NCI-H774 (cell line): ENCODE data around the gene GPC6.
"Not testable (repeated sequence)": the region's sequence is repeated elsewhere in the genome, so short reads cannot be mapped to it uniquely, and the experiment has no call there.

Source experiments
- DNase-seq: peaks from one replicate; lab custom pipeline; 2025; lab: John Stamatoyannopoulos, UW

GPC6 gene

DNA sequence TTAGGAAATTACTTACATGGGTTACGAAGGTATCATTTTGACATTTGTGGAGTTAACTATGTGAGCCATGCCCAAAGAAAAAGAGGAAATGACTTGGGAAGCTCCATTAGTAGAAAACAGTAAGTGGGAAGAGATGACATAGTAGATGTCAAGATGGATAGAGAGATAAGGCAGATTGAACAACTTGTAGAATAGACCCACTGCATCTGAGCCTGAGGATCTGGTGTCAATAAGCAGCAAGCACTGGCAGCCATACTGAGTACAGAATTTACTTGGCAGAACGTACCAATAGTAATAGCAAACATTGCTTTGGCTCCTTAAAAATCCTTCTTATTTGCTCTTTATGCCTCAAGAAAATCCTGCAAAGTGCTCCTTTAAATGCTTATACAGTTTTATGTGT lies 203.8 kb downstream of the GPC6 start:
- no peak for DNase-seq

DNA sequence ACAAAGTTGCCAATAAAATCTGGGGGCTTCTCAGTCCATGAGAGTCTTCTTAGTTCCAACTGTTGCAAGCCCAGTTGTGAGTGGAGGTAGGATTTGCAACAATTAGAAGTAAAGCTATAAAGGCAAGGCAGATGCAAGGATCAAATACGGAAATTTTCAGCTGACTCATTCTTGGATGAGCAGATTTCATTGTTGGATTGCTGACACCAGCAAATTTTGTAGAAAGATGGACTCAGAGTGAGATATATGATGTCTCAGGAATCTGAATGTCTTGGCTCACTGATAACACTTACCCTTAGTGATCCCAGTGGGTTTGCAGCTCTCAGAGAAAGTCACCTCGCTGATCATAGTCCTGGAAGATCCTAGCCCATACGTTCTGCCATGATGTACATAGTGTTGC lies 209.0 kb downstream of the GPC6 start:
- no peak for DNase-seq

DNA sequence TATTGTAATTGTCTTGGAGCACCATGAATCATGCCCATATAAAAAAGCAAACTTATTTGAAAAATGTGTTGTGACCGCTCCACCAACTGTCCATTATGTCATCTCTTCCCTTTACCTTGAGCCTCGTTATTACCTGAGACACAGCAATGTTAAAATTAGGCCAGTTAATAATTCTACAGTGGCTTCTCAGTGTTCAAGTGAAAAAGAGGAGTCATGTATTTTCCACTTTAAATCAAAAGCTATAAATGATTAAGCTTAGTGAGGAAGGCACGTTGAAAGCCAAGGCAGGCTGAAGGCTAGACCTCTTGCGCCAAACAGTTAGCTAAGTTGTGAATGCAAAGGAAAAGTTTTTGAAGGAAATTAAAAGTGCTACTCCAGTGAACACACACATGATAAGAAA lies 210.5 kb downstream of the GPC6 start:
- DNase-seq, result no peak

DNA sequence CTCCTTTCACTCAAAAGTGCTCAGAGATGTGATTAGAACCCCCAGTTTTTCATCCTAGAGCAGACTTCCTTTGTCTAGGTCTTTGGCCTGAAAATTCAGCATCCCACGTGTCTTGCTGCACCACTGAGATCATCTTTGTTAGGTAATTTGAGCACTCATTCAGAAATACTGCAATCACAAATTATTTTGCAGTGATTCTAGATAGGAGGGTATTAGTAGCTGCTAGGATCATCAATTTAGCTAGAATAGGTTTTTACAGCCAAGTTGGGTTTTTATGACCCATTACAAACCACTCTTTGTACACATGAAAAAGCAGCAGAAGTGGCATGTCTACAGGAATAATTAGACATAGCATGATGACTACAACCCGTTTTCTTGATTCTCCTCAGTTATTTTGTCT lies 219.6 kb downstream of the GPC6 start:
- DNase-seq, result no peak

DNA sequence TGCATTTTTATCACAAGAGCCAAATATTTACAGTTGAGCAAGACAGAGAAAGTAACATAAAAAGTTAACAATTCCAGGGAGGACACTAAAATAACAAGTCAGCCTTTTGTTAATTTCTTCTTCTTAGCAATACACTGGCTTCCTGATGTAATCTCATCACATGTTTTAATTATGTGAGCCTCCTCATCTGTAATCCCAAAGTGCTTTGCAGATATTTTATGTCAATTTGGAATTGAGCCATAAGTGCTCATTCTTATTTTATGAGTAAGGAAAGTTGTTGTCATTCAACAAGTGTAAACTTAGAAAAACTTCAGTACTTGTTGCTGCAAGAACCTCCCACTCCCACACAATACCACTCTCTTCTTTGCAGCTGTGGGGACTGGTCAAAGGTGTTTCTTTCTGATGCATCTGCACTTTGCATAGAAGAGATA lies 223.6 kb downstream of the GPC6 start:
- DNase-seq, result no peak

DNA sequence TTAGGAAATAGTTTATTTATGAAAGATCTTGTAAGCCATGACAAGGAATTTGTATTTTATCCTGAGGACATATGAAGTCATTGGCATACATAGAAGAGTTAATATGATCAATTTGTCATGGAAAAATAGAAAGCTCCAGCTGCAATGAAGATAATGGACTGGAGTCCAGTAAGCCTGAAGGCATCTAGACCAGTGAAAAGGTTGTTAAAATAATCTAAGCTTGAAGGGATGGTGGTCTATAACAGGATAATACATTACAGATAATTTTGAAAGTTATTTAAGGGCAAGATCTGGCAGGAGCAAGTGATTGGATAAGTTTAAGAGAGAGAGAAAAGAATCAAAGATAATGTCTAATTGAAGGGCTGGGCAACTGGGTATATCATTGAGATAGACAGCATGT lies 224.2 kb downstream of the GPC6 start:
- no peak for DNase-seq

DNA sequence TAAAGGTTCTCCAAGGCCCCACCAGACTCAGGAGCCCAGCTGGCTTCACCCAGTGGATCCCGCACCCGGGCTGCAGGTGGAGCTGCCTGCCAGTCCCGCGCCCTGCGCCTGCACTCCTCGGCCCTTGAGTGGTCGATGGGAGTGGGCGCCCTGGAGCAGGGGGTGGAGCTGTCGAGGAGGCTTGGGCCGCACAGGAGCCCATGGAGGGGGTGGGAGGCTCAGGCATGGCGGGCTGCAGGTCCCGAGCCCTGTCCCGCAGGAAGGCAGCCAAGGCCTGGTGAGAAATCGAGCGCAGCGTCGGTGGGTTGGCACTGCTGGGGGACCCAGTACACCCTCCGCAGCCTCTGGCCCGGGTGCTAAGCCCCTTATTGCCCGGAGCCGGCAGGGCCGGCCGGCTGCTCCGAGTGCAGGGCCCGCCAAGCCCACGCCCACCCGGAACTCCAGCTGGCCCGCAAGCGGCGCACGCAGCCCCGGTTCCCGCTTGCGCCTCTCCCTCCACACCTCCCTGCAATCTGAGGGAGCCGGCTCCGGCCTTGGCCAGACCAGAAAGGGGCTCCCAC lies 228.1 kb downstream of the GPC6 start:
- not testable (repeated sequence) for DNase-seq

DNA sequence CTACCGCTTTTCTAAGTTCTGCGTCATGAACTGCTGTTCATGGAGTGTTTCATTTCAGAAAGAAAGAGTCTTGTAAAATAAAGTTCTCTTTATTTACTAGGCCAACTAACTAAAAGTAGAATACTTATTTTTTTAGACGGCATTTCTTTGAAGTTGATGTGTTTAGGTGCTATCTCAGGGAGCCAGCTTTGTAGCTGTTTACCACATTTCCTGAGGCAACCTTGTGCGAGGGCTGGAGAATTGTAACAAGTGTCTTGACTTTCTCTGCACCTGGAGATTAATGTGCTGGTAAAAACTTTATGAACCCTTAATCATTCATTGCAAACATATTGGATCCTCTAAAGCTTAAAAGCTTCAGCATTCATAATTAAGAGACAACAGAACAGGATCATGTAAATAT lies 229.3 kb downstream of the GPC6 start:
- DNase-seq, result no peak

DNA sequence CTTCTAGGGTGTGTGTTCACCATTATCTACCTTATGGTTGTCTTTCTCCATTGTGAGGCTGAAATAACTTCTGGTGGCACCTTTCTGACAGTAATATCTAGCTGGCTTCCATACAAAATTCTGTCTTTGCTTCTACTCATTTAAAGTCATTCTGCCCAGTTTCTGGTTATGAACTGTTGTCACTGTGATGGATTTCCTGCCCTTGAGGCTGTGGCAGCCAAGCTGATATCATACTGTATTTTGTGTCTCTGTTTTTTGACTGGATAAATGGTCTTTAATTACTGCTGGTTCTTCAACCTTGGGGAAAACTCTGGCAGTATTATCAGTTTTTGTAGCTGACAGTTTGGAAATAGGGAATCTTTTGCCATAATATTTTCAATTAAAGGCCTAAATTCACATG lies 233.4 kb downstream of the GPC6 start:
- no peak for DNase-seq

DNA sequence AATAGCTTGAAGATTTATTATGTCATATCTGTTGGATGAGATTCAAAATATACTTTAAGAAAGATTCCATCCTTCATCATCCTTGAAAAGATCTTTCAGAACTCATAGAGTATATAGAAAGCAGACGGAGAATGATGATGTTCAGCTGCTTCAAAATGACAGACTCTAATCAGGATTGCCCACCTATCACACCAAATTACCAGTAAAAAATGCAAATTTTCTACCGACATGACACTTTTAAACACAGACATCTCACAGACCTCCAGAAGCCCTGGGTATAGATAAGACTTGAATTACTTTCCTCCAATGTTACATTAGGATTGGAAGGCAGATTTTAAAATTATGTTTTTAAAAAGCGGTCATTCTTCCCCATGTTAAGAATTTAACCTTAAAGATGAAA lies 235.5 kb downstream of the GPC6 start:
- DNase-seq, result no peak

DNA sequence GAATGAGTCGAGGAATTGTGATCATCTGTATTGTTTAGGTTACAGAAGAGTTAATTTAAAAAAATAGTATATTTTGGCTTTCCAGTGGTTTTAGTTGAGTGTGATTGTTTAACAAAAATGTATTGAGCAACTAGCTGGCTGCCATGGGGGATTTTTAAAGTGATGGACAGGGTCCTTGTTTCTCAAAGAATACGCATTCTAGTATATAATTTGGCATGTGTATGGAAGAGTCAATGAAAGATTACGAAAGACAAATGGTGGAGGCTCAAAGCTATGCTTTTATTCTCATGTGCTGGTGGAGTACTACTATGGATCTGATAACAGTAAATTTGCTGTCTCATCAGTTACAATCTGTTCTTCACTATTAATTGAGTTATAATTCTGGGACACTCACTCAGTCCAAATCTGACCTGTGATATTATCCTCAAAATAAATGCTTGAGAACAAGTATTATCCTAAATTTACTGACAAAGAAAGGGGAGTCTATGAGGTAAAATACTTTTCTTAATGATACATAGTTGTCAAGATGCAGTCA lies 240.0 kb downstream of the GPC6 start:
- no peak for DNase-seq

DNA sequence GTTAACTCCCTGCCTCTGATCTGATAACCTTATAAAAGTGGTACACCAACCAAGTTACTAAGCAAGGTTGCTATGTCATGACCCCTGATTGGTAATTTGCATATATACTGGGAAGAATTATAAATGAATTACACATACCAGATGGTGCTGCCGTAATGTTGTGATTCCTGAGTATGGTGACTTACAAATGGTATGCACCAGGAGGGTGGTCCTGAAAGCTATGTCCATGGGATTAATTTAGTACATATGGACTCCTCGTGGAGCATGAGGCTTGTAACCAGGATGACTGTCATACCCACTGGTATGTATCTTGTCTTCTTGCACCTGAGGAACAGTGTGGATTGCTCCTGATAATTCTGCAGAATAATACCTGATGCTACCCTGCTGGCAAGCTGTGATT lies 240.6 kb downstream of the GPC6 start:
- no peak for DNase-seq

DNA sequence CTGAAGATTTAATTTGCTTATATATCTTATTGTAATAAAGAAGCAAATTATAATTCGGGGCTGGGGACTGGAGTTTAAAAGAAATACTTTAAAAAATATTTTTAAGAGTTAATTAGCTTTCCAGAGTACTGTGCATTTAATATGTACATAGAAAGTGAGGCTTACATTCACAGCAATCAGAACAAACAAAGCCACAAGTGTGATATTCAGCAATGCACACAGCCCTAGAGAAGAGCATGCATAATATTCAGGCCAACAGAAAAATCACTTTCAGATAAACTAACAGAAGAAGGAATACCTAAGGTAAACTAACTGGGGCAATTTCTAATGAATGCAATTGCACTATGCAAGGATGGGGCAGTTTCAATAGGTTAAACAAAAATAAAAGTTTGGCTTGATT lies 241.8 kb downstream of the GPC6 start:
- DNase-seq, result no peak

DNA sequence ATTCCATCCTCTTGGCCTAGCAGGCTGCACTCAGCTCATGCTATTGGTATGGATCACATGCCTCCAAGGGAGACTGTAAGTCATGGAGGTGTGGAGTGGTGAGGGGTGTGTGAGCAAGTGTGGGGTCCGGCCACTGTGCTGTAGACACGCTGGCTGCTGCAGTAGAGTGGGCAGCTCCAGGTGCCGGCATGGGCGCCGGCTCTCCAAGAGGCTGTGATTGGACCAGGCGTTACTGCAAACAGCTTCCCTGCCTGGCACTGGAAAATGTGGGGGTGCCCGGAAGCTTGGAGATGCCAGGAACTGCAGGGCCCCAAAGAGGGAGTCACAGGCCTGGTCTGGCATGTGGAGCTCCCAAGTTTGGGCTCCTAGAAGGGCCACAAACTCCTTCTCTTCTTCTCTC lies 245.7 kb downstream of the GPC6 start:
- DNase-seq, result no peak

DNA sequence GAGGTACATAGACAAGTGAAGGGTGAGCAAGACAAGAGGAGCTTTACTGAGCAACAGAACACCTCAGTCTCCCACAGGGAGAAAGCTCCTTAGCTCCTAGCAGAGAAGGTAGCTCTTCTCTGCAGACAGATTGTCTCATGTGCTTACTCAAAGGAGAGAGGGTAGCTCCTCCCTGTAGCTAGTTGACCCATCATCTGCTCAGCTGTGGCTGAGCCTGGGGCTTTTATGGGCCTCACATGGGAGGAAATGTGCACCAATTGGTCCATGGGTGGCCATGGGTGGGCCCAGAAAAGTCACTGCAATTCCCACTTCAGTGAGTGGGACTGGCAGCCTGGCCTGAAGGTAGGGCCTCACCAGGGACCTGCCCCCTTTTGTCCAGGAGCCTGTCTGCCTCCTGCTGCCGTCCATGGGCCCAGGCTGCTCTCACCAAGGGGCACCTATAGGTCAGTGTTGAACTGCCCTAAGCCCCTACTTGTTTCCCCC lies 246.2 kb downstream of the GPC6 start:
- no peak for DNase-seq

DNA sequence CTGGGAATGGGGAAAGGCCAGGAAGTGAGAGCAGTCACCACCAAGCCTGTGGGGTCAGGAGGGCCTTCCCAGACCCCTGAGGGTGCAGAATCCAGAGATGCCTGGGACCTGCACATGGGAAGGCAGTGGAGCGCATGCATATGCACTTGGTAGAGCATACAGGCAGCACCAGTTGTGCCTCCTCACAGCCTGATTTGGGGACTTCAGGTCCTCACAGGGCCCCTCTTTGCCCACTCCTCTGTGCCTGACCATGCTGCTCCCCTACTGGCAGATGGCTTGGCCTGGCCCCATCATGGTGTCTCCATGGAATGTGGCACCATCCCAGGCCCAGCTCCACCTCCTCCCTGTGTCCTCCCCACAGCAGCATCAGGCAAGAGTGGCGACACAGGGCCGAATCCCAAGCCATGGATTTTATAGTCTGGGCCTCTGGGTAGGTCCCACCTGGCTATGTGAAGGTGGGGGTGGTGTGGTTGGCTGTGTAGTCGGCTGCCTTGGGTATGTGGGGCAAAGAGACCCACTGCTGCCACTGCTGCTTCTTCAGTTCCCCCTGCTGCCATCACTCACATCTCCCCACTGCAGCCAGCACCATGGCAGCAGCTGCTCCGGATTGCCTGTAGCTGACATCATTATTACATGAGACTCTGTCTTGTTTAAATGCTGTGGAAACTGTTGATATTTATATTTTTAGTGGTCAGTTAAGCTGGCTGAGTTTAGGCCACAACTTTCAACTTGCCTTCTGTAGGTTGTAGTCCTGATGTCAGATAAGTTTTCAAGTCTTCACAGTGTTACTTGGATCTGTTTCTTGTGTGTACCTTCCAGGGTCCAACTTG lies 247.0 kb downstream of the GPC6 start:
- DNase-seq, result no peak

DNA sequence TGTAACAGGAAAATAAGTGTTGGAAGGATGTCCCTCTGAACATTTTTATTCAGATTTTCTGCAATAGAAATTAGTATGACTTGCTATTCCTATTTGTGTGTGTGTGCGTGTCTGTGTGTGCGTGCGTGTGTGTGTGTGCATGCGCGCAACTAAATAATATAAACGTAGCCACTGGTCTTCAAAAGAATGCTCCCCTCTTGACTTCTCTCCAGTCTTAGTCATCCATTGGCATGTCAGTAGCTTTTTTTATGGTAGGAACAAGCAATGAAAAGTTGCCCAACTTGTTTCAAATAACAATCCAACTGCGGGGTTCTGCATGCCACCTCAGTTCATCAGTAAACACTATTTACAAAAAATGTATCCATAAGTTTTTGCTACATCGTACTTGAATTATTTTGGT lies 249.6 kb downstream of the GPC6 start:
- no peak for DNase-seq

DNA sequence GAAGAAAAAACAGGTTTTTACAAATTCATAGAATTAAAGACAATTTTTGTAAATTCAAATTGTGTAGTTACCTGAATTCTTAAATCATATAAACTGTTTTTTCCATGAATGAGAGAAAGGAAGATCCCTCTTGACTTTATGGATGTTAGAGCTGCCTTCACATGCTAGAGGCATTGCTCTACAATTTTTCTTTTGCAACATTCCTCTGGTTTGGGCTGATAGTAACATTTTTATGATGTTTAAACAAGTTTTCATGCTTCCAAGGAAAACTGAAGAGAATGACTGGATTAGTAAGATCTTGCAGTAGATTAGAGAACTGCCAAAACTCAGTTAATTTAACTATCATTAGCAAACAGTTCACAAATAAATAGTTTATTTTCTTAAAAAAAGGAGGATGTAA lies 250.6 kb downstream of the GPC6 start:
- no peak for DNase-seq

DNA sequence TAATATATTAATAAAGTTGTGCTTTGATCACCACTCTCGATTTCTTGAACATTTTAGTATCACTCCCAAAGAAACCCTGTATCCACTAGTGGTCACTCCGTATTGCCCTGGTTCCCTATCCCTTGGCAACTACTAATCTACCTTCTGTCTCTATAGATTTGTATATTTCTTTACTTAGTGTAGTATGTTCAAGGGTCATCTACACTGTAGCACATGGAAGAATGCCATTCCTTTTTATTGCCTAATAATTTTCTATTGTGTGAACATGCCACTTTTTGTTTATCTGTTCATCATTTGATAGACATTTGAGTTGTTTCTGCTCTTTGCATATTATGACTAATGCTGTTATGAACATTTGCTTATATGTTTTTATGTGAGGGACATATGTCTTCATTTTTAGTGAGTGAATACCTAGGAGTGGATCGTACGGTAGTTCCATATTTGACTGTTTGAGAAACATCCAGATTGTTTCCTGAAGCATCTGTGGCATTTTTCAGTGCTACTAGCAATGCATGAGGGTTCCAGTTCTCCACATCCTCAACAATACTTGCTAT lies 254.0 kb downstream of the GPC6 start:
- no peak for DNase-seq

DNA sequence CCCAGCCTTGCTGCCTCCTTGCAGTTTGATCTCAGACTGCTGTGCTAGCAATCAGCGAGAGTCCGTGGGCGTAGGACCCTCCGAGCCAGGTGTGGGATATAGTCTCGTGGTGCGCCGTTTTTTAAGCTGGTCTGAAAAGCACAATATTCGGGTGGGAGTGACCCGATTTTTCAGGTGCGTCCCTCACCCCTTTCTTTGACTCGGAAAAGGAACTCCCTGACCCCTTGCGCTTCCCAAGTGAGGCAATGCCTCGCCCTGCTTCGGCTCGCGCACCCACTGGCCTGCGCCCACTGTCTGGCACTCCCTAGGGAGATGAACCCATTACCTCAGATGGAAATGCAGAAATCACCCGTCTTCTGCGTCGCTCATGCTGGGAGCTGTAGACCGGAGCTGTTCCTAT lies 269.5 kb downstream of the GPC6 start:
- DNase-seq, result not testable (repeated sequence)

DNA sequence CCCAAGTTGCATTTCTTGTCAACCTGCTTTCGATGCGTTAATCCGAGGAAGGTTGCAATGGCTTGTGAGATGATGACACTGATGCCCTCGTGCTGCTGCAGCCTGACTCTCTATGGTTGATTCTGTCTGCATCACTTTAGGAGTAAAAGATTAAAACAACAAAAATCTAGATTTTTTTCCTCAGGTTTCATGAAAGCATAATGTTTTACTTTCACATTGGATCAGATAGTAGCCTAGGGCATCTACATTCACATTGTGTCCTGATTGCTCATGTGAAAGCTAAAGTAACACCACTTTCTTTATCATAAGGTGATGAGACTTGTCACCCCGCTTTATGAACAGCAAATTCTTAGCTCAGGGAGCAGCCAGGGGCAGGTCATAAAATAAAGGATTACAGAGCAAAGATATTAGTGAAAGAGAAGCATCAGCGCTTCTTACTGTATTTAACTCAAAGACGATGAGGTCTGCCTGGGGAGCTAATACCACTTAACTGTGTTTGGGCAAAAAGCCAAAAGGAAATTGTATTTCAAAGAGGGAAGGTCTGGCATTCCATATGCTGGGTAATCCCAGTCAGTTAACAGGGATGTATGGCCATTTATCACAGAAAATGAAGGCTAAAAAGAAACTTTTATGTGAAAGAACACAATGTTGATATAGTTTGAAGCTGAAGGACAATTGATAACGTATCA lies 270.5 kb downstream of the GPC6 start:
- no peak for DNase-seq

DNA sequence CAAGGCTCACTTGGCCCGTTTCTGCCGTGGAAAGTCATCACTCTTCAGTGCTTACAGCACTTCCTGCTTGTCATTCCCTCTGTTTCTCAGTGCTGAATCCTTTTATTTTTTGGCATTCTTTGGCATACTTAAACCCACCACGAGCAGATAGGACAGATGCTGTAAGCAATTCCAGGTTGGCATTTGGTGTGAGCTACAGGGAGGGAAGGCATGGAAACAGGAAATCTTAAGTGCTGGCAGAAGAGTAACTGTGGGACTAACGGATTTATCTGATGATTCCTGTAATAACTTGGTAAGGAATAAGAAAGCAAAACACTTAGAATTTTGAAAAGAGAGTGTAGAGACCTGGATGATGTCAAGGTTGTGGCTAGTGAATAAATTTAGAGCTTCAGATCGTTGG lies 273.4 kb downstream of the GPC6 start:
- DNase-seq, result no peak

DNA sequence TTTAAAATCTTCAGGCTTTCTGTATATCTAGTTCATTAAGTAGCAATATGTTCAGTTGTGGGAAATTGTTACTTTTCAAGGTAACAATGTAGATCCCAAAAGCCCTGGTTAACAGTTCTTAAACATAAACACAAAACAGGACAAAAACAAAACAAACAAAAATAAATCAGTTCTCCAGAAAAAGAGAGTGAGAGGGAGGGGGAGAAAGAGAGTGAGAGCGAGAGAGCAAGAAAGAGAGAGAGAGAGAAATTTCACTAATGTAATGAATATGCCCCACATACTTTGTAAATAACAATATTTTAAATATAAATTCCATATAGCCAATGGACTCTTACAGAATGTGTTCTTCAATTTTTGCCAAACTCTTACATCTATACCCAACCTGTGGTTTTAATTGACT lies 275.5 kb downstream of the GPC6 start:
- no peak for DNase-seq
